HG03521 (cell line): ENCODE measurements around the gene CD6.

Experiments used
- ATAC-seq: cut with Tn5 transposase; IDR thresholded peaks from one replicate; pipeline ENCODE4 v1.9.1; 2021; ENCODE audit warnings: mild to moderate bottlenecking, moderate library complexity; ENCODE audit not compliant: unreplicated experiment

Gene CD6

GRCh38 chr11:61026121-61027031, 54.9 kb downstream of the CD6 start:
- ATAC-seq: no peak

- no peak for ATAC-seq
Observed at GRCh38 chr11:61027141-61027840, 55.8 kb downstream of the CD6 start.

- peak; percentile 61 for ATAC-seq
Observed at GRCh38 chr11:61028135-61028729, 56.8 kb downstream of the CD6 start.

GRCh38 chr11:61032824-61033223, 61.3 kb downstream of the CD6 start:
- ATAC-seq: no peak

GRCh38 chr11:61033417-61033816, 61.9 kb downstream of the CD6 start:
- ATAC-seq: no peak

GRCh38 chr11:61034111-61034510, 62.6 kb downstream of the CD6 start:
- no peak for ATAC-seq

- ATAC-seq: no peak
Observed at GRCh38 chr11:61034704-61035525, 63.4 kb downstream of the CD6 start.

- ATAC-seq: no peak
Observed at GRCh38 chr11:61035526-61035835, 64.0 kb downstream of the CD6 start.

GRCh38 chr11:61037441-61038093, 66.1 kb downstream of the CD6 start:
- no peak for ATAC-seq

- ATAC-seq: no peak
Observed at GRCh38 chr11:61039916-61040315, 68.4 kb downstream of the CD6 start.

GRCh38 chr11:61041755-61042518, 70.5 kb downstream of the CD6 start:
- ATAC-seq: peak; percentile 85

GRCh38 chr11:61042537-61042936, 71.1 kb downstream of the CD6 start:
- no peak for ATAC-seq

- no peak for ATAC-seq
Observed at GRCh38 chr11:61042961-61043540, 71.6 kb downstream of the CD6 start.

GRCh38 chr11:61045271-61045670, 73.8 kb downstream of the CD6 start:
- ATAC-seq: no peak

GRCh38 chr11:61046833-61047232, 75.4 kb downstream of the CD6 start:
- ATAC-seq: no peak

GRCh38 chr11:61048368-61049062, 77.0 kb downstream of the CD6 start:
- no peak for ATAC-seq

- no peak for ATAC-seq
Observed at GRCh38 chr11:61049063-61049377, 77.5 kb downstream of the CD6 start.

GRCh38 chr11:61049859-61050258, 78.4 kb downstream of the CD6 start:
- no peak for ATAC-seq
